Fibroblast of skin of abdomen (primary cell): ENCODE measurements around the gene TSKU.
A peak's percentile ranks its signal among the peaks of the same experiment; 100 is the strongest.
"Not testable (repeated sequence)": the region's sequence is repeated elsewhere in the genome, so short reads cannot be mapped to it uniquely, and the experiment has no call there.

Experiments
- DNase-seq: peaks from one replicate; pipeline ENCODE4 v3.0.0-alpha.2; 2013

The TSKU gene

GRCh38 chr11:76788661-76789442 is 5.7 kb downstream of the TSKU start:
- no peak for DNase-seq

GRCh38 chr11:76789443-76789719 is 6.2 kb downstream of the TSKU start:
- no peak for DNase-seq

- DNase-seq, result no peak
Measured at GRCh38 chr11:76790251-76790650, 7.1 kb downstream of the TSKU start.

GRCh38 chr11:76791002-76791770 is 8.0 kb downstream of the TSKU start:
- DNase-seq, result not testable (repeated sequence)

DNA sequence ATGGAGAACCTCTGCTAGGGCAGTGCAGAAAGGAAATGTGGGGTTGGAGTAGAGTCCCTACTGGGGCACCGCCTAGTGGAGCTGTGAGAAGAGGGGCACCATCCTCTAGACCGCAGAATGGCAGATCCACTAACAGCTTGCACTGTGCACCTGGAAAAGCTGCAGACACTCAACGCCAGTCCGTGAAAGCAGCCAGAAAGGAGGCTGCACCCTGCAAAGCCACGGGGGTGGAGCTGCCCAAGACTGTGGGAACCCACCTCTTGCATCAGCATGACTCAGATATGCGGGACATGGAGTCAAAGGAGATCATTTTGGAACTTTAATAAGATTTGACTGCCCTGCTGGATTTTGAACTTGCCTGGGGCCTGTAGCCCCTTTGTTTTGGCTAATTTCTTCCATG is 8.7 kb downstream of the TSKU start:
- peak; percentile 74 for DNase-seq

- DNase-seq, result no peak
Measured at GRCh38 chr11:76792505-76793264, 9.5 kb downstream of the TSKU start.

GRCh38 chr11:76793391-76794291 is 10.5 kb downstream of the TSKU start:
- no peak for DNase-seq

- no peak for DNase-seq
Measured at GRCh38 chr11:76794371-76795289, 11.5 kb downstream of the TSKU start.

DNA sequence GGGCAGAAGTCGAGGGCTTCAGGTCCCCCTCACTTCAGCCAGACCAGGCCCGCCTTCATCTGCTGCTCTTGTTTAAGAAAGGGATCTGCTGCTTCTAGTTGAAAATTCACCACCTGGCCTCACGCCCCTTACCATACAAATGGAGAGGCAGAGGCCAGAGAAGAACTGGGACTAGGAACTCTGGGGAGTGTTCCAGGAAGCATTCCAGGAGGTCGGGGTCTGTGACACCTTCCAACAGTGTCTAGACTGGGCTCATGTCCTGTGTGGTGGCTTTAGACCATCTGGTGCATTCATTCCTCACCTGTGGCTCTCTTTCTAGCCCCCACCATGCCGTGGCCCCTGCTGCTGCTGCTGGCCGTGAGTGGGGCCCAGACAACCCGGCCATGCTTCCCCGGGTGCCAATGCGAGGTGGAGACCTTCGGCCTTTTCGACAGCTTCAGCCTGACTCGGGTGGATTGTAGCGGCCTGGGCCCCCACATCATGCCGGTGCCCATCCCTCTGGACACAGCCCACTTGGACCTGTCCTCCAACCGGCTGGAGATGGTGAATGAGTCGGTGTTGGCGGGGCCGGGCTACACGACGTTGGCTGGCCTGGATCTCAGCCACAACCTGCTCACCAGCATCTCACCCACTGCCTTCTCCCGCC is 12.3 kb downstream of the TSKU start:
- no peak for DNase-seq

DNA sequence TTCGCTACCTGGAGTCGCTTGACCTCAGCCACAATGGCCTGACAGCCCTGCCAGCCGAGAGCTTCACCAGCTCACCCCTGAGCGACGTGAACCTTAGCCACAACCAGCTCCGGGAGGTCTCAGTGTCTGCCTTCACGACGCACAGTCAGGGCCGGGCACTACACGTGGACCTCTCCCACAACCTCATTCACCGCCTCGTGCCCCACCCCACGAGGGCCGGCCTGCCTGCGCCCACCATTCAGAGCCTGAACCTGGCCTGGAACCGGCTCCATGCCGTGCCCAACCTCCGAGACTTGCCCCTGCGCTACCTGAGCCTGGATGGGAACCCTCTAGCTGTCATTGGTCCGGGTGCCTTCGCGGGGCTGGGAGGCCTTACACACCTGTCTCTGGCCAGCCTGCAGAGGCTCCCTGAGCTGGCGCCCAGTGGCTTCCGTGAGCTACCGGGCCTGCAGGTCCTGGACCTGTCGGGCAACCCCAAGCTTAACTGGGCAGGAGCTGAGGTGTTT is 12.8 kb downstream of the TSKU start:
- no peak for DNase-seq

DNA sequence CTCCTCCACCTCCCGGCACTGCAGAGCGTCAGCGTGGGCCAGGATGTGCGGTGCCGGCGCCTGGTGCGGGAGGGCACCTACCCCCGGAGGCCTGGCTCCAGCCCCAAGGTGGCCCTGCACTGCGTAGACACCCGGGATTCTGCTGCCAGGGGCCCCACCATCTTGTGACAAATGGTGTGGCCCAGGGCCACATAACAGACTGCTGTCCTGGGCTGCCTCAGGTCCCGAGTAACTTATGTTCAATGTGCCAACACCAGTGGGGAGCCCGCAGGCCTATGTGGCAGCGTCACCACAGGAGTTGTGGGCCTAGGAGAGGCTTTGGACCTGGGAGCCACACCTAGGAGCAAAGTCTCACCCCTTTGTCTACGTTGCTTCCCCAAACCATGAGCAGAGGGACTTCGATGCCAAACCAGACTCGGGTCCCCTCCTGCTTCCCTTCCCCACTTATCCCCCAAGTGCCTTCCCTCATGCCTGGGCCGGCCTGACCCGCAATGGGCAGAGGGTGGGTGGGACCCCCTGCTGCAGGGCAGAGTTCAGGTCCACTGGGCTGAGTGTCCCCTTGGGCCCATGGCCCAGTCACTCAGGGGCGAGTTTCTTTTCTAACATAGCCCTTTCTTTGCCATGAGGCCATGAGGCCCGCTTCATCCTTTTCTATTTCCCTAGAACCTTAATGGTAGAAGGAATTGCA is 13.5 kb downstream of the TSKU start:
- DNase-seq, result no peak

- no peak for DNase-seq
Measured at GRCh38 chr11:76797341-76798201, 14.4 kb downstream of the TSKU start.

DNA sequence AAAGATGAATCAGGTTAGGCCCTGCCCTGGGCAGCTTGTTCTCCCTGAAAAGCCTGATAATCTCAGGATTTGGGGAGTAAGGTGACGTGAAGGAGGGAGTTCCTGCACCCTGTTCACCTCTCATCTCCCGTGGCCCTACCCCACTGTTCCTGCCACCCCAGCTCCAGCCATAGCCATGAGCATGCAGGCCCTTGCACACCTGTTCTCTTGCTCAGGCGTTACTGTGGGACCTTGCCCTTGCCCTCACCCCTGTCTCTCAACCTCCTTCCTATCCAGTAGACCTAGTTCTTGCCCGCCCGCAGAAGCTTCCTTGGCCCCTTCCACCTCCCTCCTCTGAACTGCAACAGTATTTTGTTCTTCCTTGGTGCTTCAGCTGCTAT is 15.0 kb downstream of the TSKU start:
- DNase-seq, result no peak

- no peak for DNase-seq
Measured at GRCh38 chr11:76798671-76799065, 15.5 kb downstream of the TSKU start.

GRCh38 chr11:76799066-76799804 is 16.1 kb downstream of the TSKU start:
- DNase-seq, result peak; percentile 63

GRCh38 chr11:76800466-76801200 is 17.5 kb downstream of the TSKU start:
- DNase-seq, result no peak

GRCh38 chr11:76801225-76801624 is 18.1 kb downstream of the TSKU start:
- DNase-seq, result no peak

GRCh38 chr11:76801736-76802135 is 18.6 kb downstream of the TSKU start:
- no peak for DNase-seq
